ENCODE data around the gene EHD2. TPM values are rescaled to one million over a fixed set of nuclear protein-coding genes. Genes with fewer than 3 reads are reported as not detected.

EHD2 gene
- total RNA-seq, 1 experiment from 2014 or later: 60.5 TPM

- ChIA-PET POLR2A (interaction anchor here (0.9 kb wide), 1 partner anchor 262 kb away, joined by 3 read pairs; no protein-coding TSS in a partner anchor), RAD21 (ENCODE audit: low non-redundant PET in 1 of 2, low total read pairs in 2 of 2, uncharacterized antibody in 2 of 2, unreplicated experiment in 2 of 2) (interaction anchor here (0.7 to 1.5 kb wide), 4 partner anchors 7 to 263 kb away, joined by 3 to 8 read pairs (median 3); no protein-coding TSS in a partner anchor)
- no TSS peak for BruUV-seq (replicated peaks)
Observed at GRCh38 chr19:47698631-47699359, 14.4 kb upstream of the EHD2 start.

GRCh38 chr19:47699360-47699917 lies 13.8 kb upstream of the EHD2 start:
- no peak for DNase-seq (ENCODE audit: low read depth, low spot score)
- BruUV-seq (replicated peaks): no TSS peak
- H3K4me3 ChIP-seq (replicated peaks in 1 of 2; ENCODE audit: low read depth in 1 of 2, low read length in 2 of 2): no peak overlapping the region

More at GRCh38 chr19:47698631-47699359, 14.4 kb upstream of the EHD2 start:
- Histone ChIP-seq H2AFZ (ENCODE audit: low read depth, low read length, poor library complexity, severe bottlenecking) (no peak overlapping the region), H3K4me2 (ENCODE audit: low read length) (no peak overlapping the region), H3K4me3 (replicated peaks in 1 of 2; ENCODE audit: low read depth in 1 of 2, low read length in 2 of 2) (no peak overlapping the region), H3K9ac (ENCODE audit: low read length) (no peak overlapping the region), H3K27ac (ENCODE audit: low read depth, low read length) (no peak overlapping the region; the same call in 1 of the 2 replicates), H3K9me3 (ENCODE audit: control insufficient read depth in 1 of 2, insufficient read depth in 1 of 2, low read depth in 1 of 2, low read length in 2 of 2) (no peaks in the 10 kb centered on the region), H4K20me1 (ENCODE audit: insufficient read depth) (no peaks in the 10 kb centered on the region), H3K9me2 (ENCODE audit: insufficient read depth) (no peaks in the 10 kb centered on the region), H3K4me1 (ENCODE audit: control insufficient read depth in 1 of 2, insufficient read depth in 2 of 2, low read length in 2 of 2) (peaks cover 3 to 8% of the 10 kb centered on the region in 2 experiments; a peak in 3 of 4 replicates), H3K36me3 (ENCODE audit: control insufficient read depth in 1 of 2, insufficient read depth in 2 of 2, low read length in 2 of 2) (peaks cover 7 to 10% of the 10 kb centered on the region in 2 experiments; a peak in 3 of 4 replicates), H3K79me2 (ENCODE audit: insufficient read depth, low read length) (no peaks in the 10 kb centered on the region), H3K27me3 (ENCODE audit: insufficient read depth, low read length) (no peaks in the 10 kb centered on the region)
- CTCF ChIA-PET: interaction anchor here (1.0 to 3.1 kb wide), 12 partner anchors 9 to 274 kb away, joined by 4 to 38 read pairs (median 7); partner anchors contain the start of genes EHD2 and KPTN
- ATAC-seq: 0 out of 2 replicates have a peak, but pooled peaks have one; percentile 2
- DNase-seq (ENCODE audit: low read depth, low spot score): no peak
- no peak for TF ChIP-seq POLR2AphosphoS5 (IDR thresholded peaks at IDR 0.05; ENCODE audit: low read depth, low read length)
- TF ChIP-seq ELF1 (IDR thresholded peaks at IDR 0.05; ENCODE audit: borderline replicate concordance, low read depth): no peak
- no peak for TF ChIP-seq TCF7L2 (IDR thresholded peaks at IDR 0.05; ENCODE audit: borderline replicate concordance, extremely low read depth, insufficient read depth, insufficient read length)
- intact Hi-C loops (cut with micrococcal nuclease): loop anchor here (1.0 to 10.0 kb wide), 4 partner anchors 96 to 404 kb away; partner anchors contain the start of gene NAPA

More at GRCh38 chr19:47699360-47699917, 13.8 kb upstream of the EHD2 start:
- Histone ChIP-seq H3K27ac (ENCODE audit: low read depth, low read length) (no peak overlapping the region), H2AFZ (ENCODE audit: low read depth, low read length, poor library complexity, severe bottlenecking) (no peak overlapping the region), H3K27me3 (ENCODE audit: insufficient read depth, low read length) (no peaks in the 10 kb centered on the region), H3K79me2 (ENCODE audit: insufficient read depth, low read length) (no peaks in the 10 kb centered on the region), H3K4me2 (ENCODE audit: low read length) (no peak overlapping the region), H3K9me2 (ENCODE audit: insufficient read depth) (no peaks in the 10 kb centered on the region), H3K4me1 (ENCODE audit: control insufficient read depth in 1 of 2, insufficient read depth in 2 of 2, low read length in 2 of 2) (peaks cover 3 to 8% of the 10 kb centered on the region in 2 experiments; a peak in 3 of 4 replicates), H3K36me3 (ENCODE audit: control insufficient read depth in 1 of 2, insufficient read depth in 2 of 2, low read length in 2 of 2) (peaks cover 7 to 10% of the 10 kb centered on the region in 2 experiments; a peak in 3 of 4 replicates), H4K20me1 (ENCODE audit: insufficient read depth) (no peaks in the 10 kb centered on the region), H3K9ac (ENCODE audit: low read length) (no peak overlapping the region), H3K9me3 (ENCODE audit: control insufficient read depth in 1 of 2, insufficient read depth in 1 of 2, low read depth in 1 of 2, low read length in 2 of 2) (no peaks in the 10 kb centered on the region)
- ChIA-PET RAD21 (ENCODE audit: low non-redundant PET in 1 of 2, low total read pairs in 2 of 2, uncharacterized antibody in 2 of 2, unreplicated experiment in 2 of 2) (interaction anchor here in 1 of 2 experiments (1.0 kb wide), 1 partner anchor 263 kb away, joined by 3 read pairs; no protein-coding TSS in a partner anchor), CTCF (interaction anchor here (1.0 to 3.1 kb wide), 8 partner anchors 13 to 271 kb away, joined by 4 to 38 read pairs (median 7); partner anchors contain the start of genes EHD2, KPTN and NAPA), POLR2A (no interaction called here)
- TF ChIP-seq RAD21 (IDR thresholded peaks at IDR 0.05; ENCODE audit: low read depth) (peak; percentile 75), CTCF (IDR thresholded peaks at IDR 0.05 in 2 of 3, conservative IDR thresholded peaks at IDR 0.05 in 1 of 3; ENCODE audit: borderline replicate concordance in 1 of 3, insufficient read depth in 1 of 3, low read depth in 2 of 3, low read length in 2 of 3) (peak; percentile 61 to 95 (median 86); a peak in 5 of 6 replicates), SRF (IDR thresholded peaks at IDR 0.05; ENCODE audit: low read depth) (no peak)
- peak; percentile 71 for ATAC-seq
- intact Hi-C loops (cut with micrococcal nuclease): loop anchor here (5.0 to 10.0 kb wide), 2 partner anchors 97 to 405 kb away; no protein-coding TSS in a partner anchor

Data from HCT116 (cell line).